Endothelial cell (in vitro differentiated cells): ENCODE data around the gene RBM12. TPM values are rescaled to one million over a fixed set of nuclear protein-coding genes. Genes with fewer than 3 reads are reported as not detected.

Experiments used
- DNase-seq: peaks from one replicate; pipeline ENCODE4 v3.0.0; 2021; ENCODE audit warnings: low spot score
- H3K27ac Mint-ChIP-seq: one replicate; pipeline ENCODE4 v1.8.0; 2021; ENCODE audit warnings: mixed read lengths, inconsistent platforms; ENCODE audit not compliant: unreplicated experiment
- H3K27me3 Mint-ChIP-seq: one replicate; pipeline ENCODE4 v1.8.0; 2021; ENCODE audit warnings: mild to moderate bottlenecking, moderate library complexity, mixed read lengths, inconsistent platforms; ENCODE audit not compliant: unreplicated experiment
- H3K36me3 Mint-ChIP-seq: one replicate; pipeline ENCODE4 v1.8.0; 2021; ENCODE audit warnings: mild to moderate bottlenecking, low read depth, mixed read lengths, inconsistent platforms; ENCODE audit not compliant: unreplicated experiment
- H3K4me1 Mint-ChIP-seq: one replicate; pipeline ENCODE4 v1.8.0; 2021; ENCODE audit warnings: mild to moderate bottlenecking, mixed read lengths, inconsistent platforms; ENCODE audit not compliant: unreplicated experiment
- H3K4me3 Mint-ChIP-seq: one replicate; pipeline ENCODE4 v1.8.0; 2021; ENCODE audit warnings: mild to moderate bottlenecking, mixed read lengths, inconsistent platforms; ENCODE audit not compliant: unreplicated experiment
- H3K9me3 Mint-ChIP-seq: one replicate; pipeline ENCODE4 v1.8.0; 2021; ENCODE audit warnings: mixed read lengths, inconsistent platforms; ENCODE audit not compliant: unreplicated experiment
- total RNA-seq: library from RNA; stranded (reverse); fragmentation: NEBNext Ultra II Directional; extraction: Animal tissue kit (Norgen Biotek cat#: 25700); gene quantifications from one replicate; pipeline ENCODE4 v1.2.1, GENCODE V29; 2021; ENCODE audit not compliant: unreplicated experiment
- TF ChIP-seq, protein P1 (sequence below): fragments of 200-600 bp; sonication (generic); IDR thresholded peaks from one replicate; pipeline ENCODE4 v1.5.0; 2021; ENCODE audit warnings: antibody characterized with exemption; ENCODE audit not compliant: unreplicated experiment

RBM12 gene
- total RNA-seq, 1 donor from 2014 or later = 121 TPM

DNA sequence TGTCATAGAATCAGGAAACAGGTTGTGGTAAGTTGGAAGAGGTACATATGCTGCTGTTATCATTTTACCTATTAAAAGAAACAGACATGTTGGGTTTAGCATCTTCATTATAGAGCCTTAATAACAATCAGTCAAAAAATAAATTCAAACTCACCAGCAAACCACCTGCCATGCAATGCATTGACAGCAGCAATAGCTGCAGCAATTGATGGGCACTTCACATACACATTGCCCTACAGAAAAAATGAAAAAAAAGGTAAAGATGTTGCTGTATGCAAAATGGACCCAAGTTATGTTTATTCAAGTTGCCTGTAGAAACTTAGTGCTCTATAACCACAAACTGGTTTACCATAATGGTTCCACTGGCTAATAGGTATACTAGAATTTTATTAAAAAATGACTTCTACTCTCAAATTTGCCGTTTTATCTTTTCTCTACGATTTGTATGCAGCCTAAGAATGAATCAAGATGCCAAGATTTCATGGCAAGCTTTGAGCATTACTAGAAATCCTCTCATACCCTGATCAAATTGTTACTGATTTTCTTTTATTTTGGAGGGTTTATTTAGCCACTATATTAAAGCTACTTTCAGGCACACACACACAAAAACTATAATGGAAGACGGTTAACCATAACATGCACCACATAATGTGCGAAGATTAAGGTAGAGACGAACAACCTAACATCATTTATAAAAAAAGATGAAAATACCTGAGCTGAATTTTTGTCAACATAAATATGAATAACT, 40.0 kb upstream of the RBM12 start:
- no peak for DNase-seq
- peaks cover 30% of the 10 kb centered on the region for H3K36me3 Mint-ChIP-seq
- H3K4me1 Mint-ChIP-seq = peaks cover 11% of the 10 kb centered on the region
- H3K27me3 Mint-ChIP-seq = no peaks in the 10 kb centered on the region
- no peaks in the 10 kb centered on the region for H3K9me3 Mint-ChIP-seq
- H3K27ac Mint-ChIP-seq = no peak overlapping the region
- TF ChIP-seq, protein P1, sequence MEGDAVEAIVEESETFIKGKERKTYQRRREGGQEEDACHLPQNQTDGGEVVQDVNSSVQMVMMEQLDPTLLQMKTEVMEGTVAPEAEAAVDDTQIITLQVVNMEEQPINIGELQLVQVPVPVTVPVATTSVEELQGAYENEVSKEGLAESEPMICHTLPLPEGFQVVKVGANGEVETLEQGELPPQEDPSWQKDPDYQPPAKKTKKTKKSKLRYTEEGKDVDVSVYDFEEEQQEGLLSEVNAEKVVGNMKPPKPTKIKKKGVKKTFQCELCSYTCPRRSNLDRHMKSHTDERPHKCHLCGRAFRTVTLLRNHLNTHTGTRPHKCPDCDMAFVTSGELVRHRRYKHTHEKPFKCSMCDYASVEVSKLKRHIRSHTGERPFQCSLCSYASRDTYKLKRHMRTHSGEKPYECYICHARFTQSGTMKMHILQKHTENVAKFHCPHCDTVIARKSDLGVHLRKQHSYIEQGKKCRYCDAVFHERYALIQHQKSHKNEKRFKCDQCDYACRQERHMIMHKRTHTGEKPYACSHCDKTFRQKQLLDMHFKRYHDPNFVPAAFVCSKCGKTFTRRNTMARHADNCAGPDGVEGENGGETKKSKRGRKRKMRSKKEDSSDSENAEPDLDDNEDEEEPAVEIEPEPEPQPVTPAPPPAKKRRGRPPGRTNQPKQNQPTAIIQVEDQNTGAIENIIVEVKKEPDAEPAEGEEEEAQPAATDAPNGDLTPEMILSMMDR = no peak
- H3K4me3 Mint-ChIP-seq = peak overlapping the region; percentile 74

DNA sequence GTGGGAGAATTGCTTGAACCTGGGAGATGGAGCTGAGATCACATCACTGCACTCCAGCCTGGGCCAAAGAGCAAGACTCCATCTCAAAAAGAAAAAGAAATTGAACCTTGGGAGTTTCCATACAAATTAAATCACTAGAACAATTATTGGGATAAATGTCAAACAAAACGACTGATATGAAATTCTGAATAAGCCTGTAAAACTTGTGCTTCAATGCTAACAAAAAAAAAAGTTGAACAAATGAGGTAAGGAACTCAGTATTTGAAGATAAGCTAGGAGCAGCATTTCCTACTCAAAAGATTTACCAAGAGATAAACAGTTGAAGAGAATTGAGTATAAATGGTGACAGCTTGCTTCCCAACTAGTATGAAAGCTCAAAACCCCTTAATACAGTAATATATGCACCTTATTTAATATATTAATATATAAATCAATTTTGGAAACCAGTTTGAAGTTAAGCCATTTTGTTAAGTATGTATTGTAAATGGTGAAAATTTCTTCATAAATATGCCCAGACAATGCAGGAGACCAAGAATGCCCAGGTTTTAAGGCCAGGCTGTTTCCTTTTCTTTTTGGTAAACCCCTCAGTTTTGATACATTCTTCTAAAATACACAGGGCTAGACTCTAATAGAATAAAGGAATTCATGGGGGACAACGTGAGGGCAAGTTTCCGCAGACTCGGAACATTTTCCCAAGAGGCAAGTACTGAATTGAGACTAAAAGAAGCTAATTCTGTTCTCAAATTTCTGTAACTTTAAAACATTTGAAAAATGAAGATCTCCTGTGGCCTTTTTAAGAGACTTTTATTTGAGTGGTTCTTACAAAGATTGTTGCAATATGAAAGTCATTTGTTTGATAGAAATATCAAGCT, 38.4 kb upstream of the RBM12 start:
- Mint-ChIP-seq H3K27me3 (peaks cover 10% of the 10 kb centered on the region), H3K4me1 (peaks cover 21% of the 10 kb centered on the region), H3K36me3 (peaks cover 29% of the 10 kb centered on the region), H3K27ac (no peak overlapping the region), H3K9me3 (no peaks in the 10 kb centered on the region), H3K4me3 (peak overlapping the region; percentile 37)
- TF ChIP-seq, protein P1 = no peak
- DNase-seq = no peak

DNA sequence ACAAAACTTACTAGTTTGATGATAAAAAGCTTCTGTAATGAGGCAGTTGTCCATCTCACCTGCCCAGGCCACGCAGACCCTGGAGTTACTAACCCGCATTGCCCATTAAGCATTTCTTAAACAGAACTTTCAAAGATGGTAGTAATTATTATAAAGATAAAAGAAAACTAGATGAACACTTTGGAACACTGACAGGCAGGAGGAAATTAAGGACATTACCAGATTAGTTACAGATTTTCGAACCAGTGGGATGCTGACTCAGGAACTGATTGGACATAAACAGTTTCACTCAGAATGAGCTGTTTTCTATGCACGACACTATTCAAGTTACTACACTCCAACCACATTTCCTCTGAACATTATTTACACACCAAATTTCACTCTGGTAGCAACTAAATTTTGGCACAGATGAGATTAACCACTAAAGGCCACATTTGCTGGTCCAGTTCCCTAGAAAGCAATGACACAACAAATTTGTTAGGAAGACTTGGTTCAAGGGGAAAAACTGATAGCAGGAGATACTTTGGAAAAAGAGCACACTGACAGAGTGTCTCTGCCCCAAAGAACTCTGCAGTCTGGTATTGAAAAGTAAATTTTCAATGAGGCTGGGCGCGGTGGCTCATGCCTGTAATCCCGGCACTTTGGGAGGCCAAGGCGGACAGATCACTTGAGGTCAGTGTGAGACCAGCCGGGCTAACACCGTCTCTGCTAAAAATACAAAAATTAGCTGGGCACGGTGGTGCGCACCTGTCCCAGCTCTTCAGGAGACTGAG, 37.5 kb upstream of the RBM12 start:
- peaks cover 29% of the 10 kb centered on the region for H3K36me3 Mint-ChIP-seq
- peaks cover 29% of the 10 kb centered on the region for H3K4me1 Mint-ChIP-seq
- DNase-seq = no peak
- peak overlapping the region; percentile 37 for H3K4me3 Mint-ChIP-seq
- no peak overlapping the region for H3K27ac Mint-ChIP-seq
- no peaks in the 10 kb centered on the region for H3K9me3 Mint-ChIP-seq
- TF ChIP-seq, protein P1 = no peak
- peaks cover 10% of the 10 kb centered on the region for H3K27me3 Mint-ChIP-seq

DNA sequence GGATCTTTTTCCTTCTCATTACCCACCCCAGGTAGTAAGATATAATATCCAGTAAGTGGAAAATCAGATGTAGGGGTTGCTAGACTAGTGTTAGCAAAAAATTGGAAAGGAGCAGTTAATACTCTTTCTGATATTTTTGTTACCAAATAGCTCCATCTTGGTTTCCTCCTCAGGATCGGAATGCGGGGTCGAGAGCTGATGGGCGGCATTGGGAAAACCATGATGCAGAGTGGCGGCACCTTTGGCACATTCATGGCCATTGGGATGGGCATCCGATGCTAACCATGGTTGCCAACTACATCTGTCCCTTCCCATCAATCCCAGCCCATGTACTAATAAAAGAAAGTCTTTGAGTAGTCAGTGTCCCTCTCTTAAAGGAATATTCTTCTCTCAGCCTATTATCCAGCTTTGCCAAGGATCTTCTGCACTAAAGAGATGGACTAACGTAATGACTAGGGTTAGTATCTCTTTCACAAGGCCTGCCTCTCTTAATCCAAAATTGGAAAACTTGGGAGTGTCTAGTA, 36.0 kb upstream of the RBM12 start:
- Mint-ChIP-seq H3K36me3 (peaks cover 34% of the 10 kb centered on the region), H3K4me3 (peak overlapping the region; percentile 95)
- DNase-seq = no peak

More for the DNA sequence above, 36.0 kb upstream of the RBM12 start:
- Mint-ChIP-seq H3K4me1 (peaks cover 30% of the 10 kb centered on the region), H3K27ac (peak overlapping the region; percentile 89), H3K27me3 (peaks cover 10% of the 10 kb centered on the region), H3K9me3 (no peaks in the 10 kb centered on the region)
- TF ChIP-seq, protein P1 = no peak
